ENCODE data around the gene PRSS38.

Gene PRSS38

DNA sequence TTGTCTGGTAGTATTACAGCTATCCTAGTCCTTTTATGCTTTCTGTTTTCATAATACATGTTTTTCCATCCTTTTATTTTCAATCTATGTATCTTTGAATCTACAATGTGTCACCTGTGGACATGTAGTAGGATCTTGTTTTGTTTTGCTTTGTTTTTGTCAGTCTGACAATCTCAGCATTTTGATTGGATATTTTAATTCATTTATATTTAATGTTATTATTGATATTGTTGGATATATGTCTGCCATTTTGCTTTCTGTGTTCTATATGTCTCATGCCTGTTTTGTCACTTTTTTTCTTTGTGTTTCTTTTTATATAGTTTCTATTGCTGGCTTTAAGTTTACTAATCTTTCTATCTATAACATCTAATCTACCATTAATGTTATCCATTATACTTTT is 11.5 kb upstream of the PRSS38 start:
- Histone ChIP-seq H3K36me3 (ENCODE audit: insufficient read depth) (no peaks in the 10 kb centered on the region), H3K4me1 (ENCODE audit: low read depth, poor library complexity, severe bottlenecking) (no peaks in the 10 kb centered on the region), H3K27me3 (ENCODE audit: insufficient read depth, low read depth) (no peaks in the 10 kb centered on the region), H3K79me2 (ENCODE audit: insufficient read depth, low read depth) (no peaks in the 10 kb centered on the region), H3K4me3 (IDR thresholded peaks at IDR 0.05; ENCODE audit: insufficient read depth, low read depth, low read length) (no peak overlapping the region), H2AFZ (ENCODE audit: low read depth) (no peak overlapping the region), H3K27ac (no peak overlapping the region), H4K20me1 (ENCODE audit: insufficient read depth) (no peaks in the 10 kb centered on the region), H3K9ac (no peak overlapping the region), H3K4me2 (no peak overlapping the region)
- TF ChIP-seq, protein P1, sequence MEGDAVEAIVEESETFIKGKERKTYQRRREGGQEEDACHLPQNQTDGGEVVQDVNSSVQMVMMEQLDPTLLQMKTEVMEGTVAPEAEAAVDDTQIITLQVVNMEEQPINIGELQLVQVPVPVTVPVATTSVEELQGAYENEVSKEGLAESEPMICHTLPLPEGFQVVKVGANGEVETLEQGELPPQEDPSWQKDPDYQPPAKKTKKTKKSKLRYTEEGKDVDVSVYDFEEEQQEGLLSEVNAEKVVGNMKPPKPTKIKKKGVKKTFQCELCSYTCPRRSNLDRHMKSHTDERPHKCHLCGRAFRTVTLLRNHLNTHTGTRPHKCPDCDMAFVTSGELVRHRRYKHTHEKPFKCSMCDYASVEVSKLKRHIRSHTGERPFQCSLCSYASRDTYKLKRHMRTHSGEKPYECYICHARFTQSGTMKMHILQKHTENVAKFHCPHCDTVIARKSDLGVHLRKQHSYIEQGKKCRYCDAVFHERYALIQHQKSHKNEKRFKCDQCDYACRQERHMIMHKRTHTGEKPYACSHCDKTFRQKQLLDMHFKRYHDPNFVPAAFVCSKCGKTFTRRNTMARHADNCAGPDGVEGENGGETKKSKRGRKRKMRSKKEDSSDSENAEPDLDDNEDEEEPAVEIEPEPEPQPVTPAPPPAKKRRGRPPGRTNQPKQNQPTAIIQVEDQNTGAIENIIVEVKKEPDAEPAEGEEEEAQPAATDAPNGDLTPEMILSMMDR (conservative IDR thresholded peaks at IDR 0.05; ENCODE audit: low read depth, low read length), result no peak

DNA sequence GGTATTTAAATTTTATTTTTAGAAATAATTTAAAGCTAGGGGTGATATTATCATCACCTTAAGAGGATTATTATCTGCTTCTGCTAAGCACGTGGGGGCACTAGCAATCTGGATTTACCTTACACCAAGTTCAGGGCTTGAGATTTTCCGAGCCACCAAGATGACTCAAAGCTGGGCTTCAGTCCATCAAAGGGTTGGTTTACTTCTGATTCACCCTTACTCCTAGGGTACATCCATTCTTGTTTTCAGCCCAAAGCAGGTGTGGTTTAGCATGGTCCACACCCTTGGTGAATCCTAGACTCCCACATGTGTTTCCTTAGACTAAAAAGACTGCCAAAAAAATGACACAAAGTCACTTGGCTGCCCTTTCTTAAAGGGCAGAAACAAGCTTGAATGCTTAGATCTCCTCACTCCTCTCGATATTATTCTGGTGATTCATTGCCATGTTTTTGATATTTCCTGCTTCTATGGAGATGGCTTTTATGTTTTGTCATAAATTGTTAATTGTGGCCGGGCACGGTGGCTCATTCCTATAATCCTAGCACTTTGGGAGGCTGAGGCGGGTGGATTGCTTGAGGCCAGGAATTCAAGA is 9.8 kb upstream of the PRSS38 start:
- Histone ChIP-seq H3K4me3 (IDR thresholded peaks at IDR 0.05; ENCODE audit: insufficient read depth, low read depth, low read length) (no peak overlapping the region), H3K27ac (no peak overlapping the region), H4K20me1 (ENCODE audit: insufficient read depth) (no peaks in the 10 kb centered on the region), H3K4me2 (no peak overlapping the region), H3K4me1 (ENCODE audit: low read depth, poor library complexity, severe bottlenecking) (no peaks in the 10 kb centered on the region), H3K9ac (no peak overlapping the region), H2AFZ (ENCODE audit: low read depth) (no peak overlapping the region), H3K79me2 (ENCODE audit: insufficient read depth, low read depth) (no peaks in the 10 kb centered on the region), H3K27me3 (ENCODE audit: insufficient read depth, low read depth) (no peaks in the 10 kb centered on the region), H3K36me3 (ENCODE audit: insufficient read depth) (no peaks in the 10 kb centered on the region)
- TF ChIP-seq, protein P1 (conservative IDR thresholded peaks at IDR 0.05; ENCODE audit: low read depth, low read length), result no peak

DNA sequence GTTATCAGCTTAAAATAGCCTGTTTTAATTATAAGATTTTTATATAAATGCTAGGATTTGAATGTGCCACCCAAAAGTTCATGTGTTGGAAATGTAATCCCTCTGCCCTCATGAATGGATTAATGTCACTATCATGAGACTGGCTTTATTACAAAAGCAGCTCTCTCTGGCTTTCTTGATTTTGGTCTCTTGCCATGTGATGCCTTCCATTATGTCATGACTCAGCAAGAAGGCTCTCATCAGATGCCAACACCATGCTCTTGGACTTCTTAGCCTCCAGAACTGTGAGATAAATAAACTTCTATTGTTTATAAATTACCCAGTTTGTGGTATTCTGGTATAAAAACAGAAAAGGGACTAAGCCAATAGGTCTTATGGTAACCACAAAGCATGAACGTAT is 6.9 kb upstream of the PRSS38 start:
- Histone ChIP-seq H3K4me2 (no peak overlapping the region), H3K79me2 (ENCODE audit: insufficient read depth, low read depth) (no peaks in the 10 kb centered on the region), H3K4me1 (ENCODE audit: low read depth, poor library complexity, severe bottlenecking) (no peaks in the 10 kb centered on the region), H3K27me3 (ENCODE audit: insufficient read depth, low read depth) (no peaks in the 10 kb centered on the region), H4K20me1 (ENCODE audit: insufficient read depth) (no peaks in the 10 kb centered on the region), H3K9ac (no peak overlapping the region), H3K27ac (no peak overlapping the region), H2AFZ (ENCODE audit: low read depth) (no peak overlapping the region), H3K36me3 (ENCODE audit: insufficient read depth) (no peaks in the 10 kb centered on the region), H3K4me3 (IDR thresholded peaks at IDR 0.05; ENCODE audit: insufficient read depth, low read depth, low read length) (no peak overlapping the region)
- TF ChIP-seq, protein P1 (conservative IDR thresholded peaks at IDR 0.05; ENCODE audit: low read depth, low read length), result no peak

DNA sequence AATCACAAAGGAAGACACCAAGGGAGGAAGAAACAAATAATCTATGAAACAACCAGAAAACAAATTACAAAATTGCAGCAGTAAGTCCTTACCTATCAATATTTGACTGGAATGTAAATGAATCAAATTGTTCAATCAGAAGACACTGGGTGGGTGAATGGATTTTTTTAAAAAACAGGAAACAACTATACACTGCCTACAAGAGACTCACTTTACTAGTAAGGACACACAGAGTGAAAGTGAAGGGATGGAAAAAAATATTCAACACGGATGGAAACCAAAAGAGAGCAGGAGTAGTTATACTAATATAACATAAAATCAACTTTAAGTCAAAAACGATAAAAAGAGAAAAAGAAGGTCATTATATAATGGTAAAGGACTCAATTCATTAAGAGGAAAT is 6.4 kb upstream of the PRSS38 start:
- Histone ChIP-seq H3K9ac (no peak overlapping the region), H3K4me3 (IDR thresholded peaks at IDR 0.05; ENCODE audit: insufficient read depth, low read depth, low read length) (no peak overlapping the region), H3K36me3 (ENCODE audit: insufficient read depth) (no peaks in the 10 kb centered on the region), H3K4me2 (no peak overlapping the region), H2AFZ (ENCODE audit: low read depth) (no peak overlapping the region), H3K27ac (no peak overlapping the region), H3K79me2 (ENCODE audit: insufficient read depth, low read depth) (no peaks in the 10 kb centered on the region), H3K4me1 (ENCODE audit: low read depth, poor library complexity, severe bottlenecking) (no peaks in the 10 kb centered on the region), H4K20me1 (ENCODE audit: insufficient read depth) (no peaks in the 10 kb centered on the region), H3K27me3 (ENCODE audit: insufficient read depth, low read depth) (no peaks in the 10 kb centered on the region)
- TF ChIP-seq, protein P1 (conservative IDR thresholded peaks at IDR 0.05; ENCODE audit: low read depth, low read length), result no peak

All from KMS-11 (cell line).